Head of caudate nucleus (tissue), 42 donors: ENCODE measurements around the gene ANKRD55.
"Not testable (repeated sequence)": the region's sequence is repeated elsewhere in the genome, so short reads cannot be mapped to it uniquely, and the experiment has no call there.

Source experiments
- DNase-seq, 42 donors: peaks; one replicate each; pipeline versions ENCODE4 v3.0.0 to v3.0.0-alpha.2; 2020 to 2021; ENCODE audit warnings: mixed read lengths in 7 of 42
- intact Hi-C: fragments of 100-400 bp; cut with DNase I; formaldehyde crosslinking; loops from one replicate; pipeline ENCODE4 v1.15.0; 2022

Gene ANKRD55

DNA sequence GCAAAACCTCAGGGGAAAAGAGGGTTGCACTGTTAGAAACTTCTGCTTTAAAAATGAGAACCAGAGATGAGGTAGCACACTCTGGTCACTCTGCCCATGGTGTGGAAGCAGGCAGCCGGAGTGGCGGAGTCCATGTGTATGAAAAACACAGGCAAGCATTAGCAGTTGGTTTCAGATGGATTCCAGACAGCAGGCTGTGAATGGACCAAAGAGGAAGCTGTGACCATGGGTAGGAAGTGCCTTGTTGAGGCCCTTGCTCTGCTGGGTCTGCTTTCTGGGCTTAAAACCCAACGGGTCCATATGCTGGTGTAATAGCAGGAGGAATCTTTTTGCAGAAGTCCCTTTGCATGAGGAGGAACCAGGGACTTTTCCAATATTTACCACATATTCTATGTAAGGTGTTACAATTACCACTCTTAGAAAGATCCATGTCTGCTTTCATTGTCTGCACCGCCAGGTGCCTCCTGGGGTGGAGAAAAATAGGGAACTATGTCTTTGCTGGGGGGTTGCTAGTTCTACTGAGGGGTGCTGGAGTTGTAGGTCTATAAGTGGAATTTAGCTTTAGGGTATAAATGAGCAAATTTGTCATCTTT is 77.0 kb downstream of the ANKRD55 start:
- peak in 35 of 42 donors; percentile 11 to 66 (median 38) for DNase-seq
- intact Hi-C loops, result no loop called here

DNA sequence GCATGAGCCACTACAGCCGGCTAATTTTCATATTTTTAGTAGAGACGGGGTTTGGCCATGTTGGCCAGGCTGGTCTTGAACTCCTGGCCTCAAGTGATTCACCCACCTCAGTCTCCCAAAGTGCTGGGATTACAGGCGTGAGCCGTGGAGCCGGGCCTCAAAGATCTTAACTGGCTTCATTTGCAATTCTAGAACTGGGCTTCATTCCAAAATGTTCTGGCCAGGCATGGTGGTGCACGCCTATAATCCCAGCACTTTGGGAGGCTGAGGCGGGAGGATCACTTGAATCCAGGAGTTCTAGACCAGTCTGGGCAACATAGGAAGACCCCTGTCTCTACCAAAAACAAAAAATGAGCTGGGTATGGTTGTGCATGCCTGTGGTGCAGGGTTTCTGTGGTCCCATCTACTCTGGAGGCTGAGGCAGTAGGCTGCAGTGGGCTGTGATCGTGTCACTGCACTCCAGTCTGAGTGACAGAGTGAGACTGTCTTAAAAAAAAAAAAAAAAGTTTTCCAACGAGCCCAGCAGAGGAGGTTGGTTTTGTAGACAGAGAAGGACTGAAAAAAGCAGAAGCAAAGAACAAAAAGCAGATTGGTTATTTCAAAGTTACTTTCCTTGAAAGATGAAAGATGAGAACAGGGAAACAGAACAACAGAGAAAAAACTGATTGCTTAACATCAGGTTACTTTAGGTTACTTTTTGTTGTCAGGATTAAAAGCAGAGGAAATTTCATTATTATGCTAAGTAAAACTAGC is 78.2 kb downstream of the ANKRD55 start:
- intact Hi-C loops, result no loop called here
- no peak for DNase-seq

DNA sequence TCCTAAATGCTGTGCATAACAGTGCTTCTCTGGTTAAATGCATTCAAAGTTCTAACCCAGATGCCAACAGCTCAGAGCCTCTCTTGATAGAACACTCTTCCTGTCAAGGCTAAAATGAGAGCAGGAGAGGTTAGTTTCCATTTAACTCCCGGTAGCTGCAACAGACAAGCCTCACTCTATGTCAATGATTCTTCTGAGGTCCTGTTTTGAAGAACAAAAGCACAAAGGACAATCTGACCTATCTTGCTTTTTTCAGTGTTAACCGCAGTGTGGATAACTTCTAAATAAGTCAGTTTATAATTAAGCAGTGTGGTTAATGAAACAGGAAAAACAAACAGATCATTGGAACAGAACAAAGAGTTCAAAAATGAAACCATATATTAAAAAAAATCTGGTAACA is 80.7 kb downstream of the ANKRD55 start:
- DNase-seq, result no peak
- intact Hi-C loops, result no loop called here

GRCh38 chr5:56150756-56151155 is 82.4 kb downstream of the ANKRD55 start:
- intact Hi-C loops, DNase-seq: not testable (repeated sequence)

DNA sequence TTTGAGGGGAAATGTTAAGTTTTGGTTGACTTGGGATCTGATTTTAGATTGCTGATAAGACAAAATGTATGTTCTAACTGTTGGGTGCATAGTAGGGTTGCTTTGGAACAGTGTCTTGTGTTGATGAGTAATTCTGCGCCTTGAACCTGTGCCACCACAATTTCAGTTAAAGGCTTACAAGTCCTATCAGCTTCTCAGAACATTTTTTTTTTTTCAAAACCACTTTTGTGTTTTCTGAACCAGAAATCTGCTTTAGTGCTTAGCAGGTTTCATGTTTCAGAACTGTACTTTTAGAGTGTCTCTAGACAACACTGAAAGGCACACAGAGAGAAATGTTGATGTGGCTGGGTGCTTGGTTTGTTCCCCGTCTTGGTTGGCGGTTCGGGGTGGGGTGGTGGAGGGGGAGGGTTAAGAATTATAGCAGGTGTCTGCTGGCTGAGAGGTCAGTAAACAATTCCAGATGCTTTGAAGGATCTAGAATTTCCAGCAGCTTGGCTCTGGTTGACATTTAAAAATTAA is 84.6 kb downstream of the ANKRD55 start:
- intact Hi-C loops, result no loop called here
- no peak for DNase-seq

GRCh38 chr5:56147659-56148230 is 85.4 kb downstream of the ANKRD55 start:
- intact Hi-C loops, result no loop called here

GRCh38 chr5:56147106-56147505 is 86.0 kb downstream of the ANKRD55 start:
- intact Hi-C loops, result no loop called here
- DNase-seq, result no peak

More at GRCh38 chr5:56147659-56148230, 85.4 kb downstream of the ANKRD55 start:
- no peak for DNase-seq

DNA sequence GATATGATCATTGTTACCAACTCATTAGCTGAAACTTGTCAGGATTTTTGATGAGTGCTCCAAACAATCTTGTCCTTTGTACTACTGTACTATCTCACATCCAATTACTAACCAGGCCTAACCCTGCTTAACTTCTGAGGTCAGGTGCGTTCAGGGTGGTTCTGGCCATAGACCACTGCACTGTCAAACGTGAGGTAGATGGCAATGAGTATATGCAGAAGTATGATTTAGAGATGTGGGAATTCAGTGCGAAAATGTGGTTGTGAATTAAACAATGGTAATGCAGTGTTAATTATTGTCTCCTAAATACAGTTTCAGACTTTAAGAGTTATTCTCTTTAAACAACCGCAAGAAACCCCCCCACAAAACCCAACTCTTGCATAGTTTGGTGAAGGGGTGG is 86.5 kb downstream of the ANKRD55 start:
- intact Hi-C loops, result no loop called here
- no peak for DNase-seq

DNA sequence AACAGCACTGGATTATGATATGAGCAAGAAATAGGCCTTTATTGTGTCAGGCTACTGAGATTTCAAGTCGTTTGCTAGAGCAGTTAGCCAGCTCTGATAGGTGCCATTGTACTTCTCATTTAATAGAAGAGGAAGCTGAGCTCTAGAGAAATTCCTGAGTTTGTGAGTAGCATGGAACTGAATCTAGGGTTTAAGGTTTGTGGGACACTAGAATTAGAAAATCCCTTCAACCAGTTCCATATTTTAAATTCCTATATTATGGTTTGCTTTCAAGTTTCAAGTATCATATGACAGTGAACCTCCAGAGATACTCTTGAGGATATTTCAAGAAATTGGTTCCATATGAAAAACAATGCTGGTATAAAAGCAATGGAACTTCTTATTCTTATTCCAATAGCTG is 87.6 kb downstream of the ANKRD55 start:
- no peak for DNase-seq
- intact Hi-C loops, result no loop called here

DNA sequence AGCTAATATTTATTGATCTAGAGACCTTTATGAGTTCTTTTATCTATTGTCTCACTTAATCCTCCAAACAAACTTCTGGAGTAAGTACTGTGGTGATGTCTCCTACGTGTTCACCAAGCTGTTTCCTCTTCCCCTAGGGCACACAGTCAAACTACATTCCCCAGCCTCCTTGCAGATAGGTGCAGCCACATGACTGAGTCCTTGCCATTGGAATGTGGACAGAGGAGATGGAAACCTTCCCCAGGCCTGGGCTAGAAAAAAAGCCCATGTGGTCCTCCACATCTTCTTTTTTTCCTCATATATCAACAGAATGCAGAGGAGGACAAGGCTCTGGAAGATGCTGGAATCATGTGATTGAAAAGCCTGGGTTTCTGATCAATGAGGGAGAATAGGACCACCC is 88.0 kb downstream of the ANKRD55 start:
- intact Hi-C loops, result no loop called here
- DNase-seq, result no peak

GRCh38 chr5:56144211-56144610 is 88.9 kb downstream of the ANKRD55 start:
- intact Hi-C loops, result no loop called here

GRCh38 chr5:56143373-56143714 is 89.8 kb downstream of the ANKRD55 start:
- DNase-seq, result no peak
- intact Hi-C loops, result no loop called here

More at GRCh38 chr5:56144211-56144610, 88.9 kb downstream of the ANKRD55 start:
- no peak for DNase-seq

GRCh38 chr5:56142614-56143372 is 90.3 kb downstream of the ANKRD55 start:
- no peak for DNase-seq
- intact Hi-C loops, result no loop called here

GRCh38 chr5:56142233-56142613 is 90.9 kb downstream of the ANKRD55 start:
- intact Hi-C loops, result no loop called here
- DNase-seq, result no peak

DNA sequence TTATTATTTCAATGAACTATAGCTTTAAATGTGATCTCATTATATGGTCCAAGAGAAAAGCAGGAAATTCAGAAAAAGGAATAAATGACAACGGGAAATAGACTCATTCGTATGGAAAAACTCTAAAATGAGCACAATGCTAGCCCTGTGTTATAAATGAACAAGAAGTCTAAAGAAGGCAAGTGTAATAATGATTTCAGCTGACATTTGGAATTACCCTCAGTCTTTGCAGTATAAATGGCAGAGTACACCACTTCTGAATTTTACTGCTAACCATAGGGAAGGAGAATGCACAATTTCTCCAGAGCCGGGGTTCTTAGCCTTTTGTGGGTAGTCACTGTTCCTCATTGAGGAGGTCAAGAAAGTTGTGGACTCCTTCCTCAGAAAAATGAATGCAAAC is 93.1 kb downstream of the ANKRD55 start:
- intact Hi-C loops, result no loop called here
- no peak for DNase-seq

DNA sequence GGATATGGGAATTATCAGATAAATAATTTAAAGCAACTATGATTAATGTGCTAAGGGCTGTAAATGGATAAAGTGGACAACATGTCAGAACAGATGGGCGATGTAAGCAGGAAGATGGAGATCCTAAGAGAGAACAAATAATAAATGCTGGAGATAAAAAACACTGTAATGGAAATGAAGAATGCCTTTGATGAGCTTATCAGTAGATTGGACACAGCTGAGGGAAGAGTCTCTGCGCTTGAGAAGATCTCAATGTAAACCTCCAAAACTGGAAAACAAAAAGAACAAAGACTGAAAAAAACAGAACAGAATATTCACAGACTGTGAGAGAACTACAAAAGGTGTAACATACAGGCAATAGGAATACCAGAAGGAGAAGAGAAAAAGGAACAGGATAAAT is 102.5 kb downstream of the ANKRD55 start:
- intact Hi-C loops, result no loop called here
- no peak for DNase-seq

DNA sequence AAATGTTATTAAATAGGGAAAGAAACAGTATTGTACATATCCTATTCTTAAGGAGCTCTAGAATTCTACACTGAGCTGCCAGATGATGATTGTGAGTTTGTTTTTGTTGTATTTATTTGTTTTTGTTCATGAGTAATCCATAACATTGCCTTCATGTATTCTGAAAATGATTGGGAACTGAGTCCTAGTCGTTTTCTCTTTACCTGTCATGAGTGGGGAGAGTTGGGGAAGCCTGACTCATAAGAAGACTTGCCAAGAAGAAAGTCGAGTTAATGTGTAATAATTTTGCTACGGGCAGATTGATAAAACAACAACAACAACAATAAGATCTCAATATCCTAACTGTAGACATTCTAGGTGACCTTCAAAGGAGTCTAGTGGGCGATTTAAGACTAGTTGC is 103.8 kb downstream of the ANKRD55 start:
- intact Hi-C loops, result no loop called here
- DNase-seq, result no peak

GRCh38 chr5:56128113-56128512 is 105.0 kb downstream of the ANKRD55 start:
- intact Hi-C loops, result no loop called here
- DNase-seq, result peak in 9 of 42 donors; percentile 13 to 33 (median 21)

- intact Hi-C loops, result no loop called here
- DNase-seq, result peak in 35 of 42 donors; percentile 10 to 78 (median 41)
Observed at GRCh38 chr5:56126487-56127179, 106.5 kb downstream of the ANKRD55 start.
